Measurements from ENCODE around the gene DAB2IP.

DNA sequence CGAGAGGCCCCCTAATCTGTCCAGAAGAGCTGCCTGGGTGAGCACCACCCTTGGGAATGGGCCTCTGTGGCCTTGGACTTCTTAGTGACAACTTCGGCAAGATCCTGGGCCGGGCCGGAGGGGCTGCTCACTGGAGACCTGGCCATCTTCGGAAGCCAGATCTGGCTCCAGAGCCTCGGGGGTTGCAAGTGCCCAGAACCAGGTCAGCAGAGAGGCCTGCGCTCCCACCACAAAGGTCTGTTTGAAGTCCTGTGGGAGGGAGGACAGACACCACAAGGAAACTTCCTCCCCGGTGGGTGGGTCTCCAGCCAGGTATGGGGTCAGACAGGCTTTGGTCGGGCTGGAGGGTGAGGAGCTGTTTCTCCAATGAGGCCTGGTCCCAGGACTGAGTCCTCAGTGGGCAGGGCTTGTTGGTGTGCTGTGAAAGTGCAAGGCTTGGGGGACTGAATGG is 86.1 kb downstream of the DAB2IP start:
- TF ChIP-seq, protein P1, sequence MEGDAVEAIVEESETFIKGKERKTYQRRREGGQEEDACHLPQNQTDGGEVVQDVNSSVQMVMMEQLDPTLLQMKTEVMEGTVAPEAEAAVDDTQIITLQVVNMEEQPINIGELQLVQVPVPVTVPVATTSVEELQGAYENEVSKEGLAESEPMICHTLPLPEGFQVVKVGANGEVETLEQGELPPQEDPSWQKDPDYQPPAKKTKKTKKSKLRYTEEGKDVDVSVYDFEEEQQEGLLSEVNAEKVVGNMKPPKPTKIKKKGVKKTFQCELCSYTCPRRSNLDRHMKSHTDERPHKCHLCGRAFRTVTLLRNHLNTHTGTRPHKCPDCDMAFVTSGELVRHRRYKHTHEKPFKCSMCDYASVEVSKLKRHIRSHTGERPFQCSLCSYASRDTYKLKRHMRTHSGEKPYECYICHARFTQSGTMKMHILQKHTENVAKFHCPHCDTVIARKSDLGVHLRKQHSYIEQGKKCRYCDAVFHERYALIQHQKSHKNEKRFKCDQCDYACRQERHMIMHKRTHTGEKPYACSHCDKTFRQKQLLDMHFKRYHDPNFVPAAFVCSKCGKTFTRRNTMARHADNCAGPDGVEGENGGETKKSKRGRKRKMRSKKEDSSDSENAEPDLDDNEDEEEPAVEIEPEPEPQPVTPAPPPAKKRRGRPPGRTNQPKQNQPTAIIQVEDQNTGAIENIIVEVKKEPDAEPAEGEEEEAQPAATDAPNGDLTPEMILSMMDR (IDR thresholded peaks at IDR 0.05), result no peak
- TF ChIP-seq POLR2A (IDR thresholded peaks at IDR 0.05) (no peak), EP300 (IDR thresholded peaks at IDR 0.05) (no peak)

All from tibial nerve (tissue), 4 donors.